ENCODE measurements around the gene USP34.
A peak's percentile ranks its signal among the peaks of the same experiment; 100 is the strongest.
"Not testable (repeated sequence)": the region's sequence is repeated elsewhere in the genome, so short reads cannot be mapped to it uniquely, and the experiment has no call there.

The USP34 gene

GRCh38 chr2:61176755-61177726, 293.8 kb downstream of the USP34 start:
- Mint-ChIP-seq H3K4me3 (peak overlapping the region; percentile 96), H3K36me3 (peaks cover 3% of the 10 kb centered on the region), H3K4me1 (peaks cover 41% of the 10 kb centered on the region), H3K9me3 (no peaks in the 10 kb centered on the region), H3K27me3 (no peaks in the 10 kb centered on the region), H3K27ac (peak overlapping the region; percentile 94)
- ATAC-seq (ENCODE audit: low read depth) (peak; percentile 88), DNase-seq (ENCODE audit: low spot score in 2 of 2) (peak; percentile 83)

DNA sequence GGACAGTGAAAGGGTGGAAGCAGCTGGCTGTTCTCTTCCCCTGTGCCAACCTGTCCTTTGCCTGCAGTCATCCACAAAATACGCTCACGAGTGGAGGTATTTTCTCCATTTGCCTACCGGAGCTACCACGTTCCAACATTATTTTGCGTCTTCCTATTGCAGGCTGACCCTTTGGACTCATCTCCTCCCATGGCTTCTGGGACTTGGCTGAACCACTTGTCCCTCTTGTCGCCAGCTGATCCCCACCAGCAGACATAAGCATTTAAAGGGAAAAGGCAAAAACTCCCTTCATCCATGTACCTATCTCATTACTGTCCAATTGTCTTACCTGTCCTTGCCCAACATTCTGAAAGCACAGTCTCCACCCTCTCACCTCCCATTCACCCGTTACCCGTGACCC, 295.9 kb downstream of the USP34 start:
- H3K9me3 Mint-ChIP-seq: no peaks in the 10 kb centered on the region
- peaks cover 29% of the 10 kb centered on the region for H3K4me1 Mint-ChIP-seq
- H3K4me3 Mint-ChIP-seq: no peak overlapping the region
- ATAC-seq (ENCODE audit: low read depth): no peak
- no peaks in the 10 kb centered on the region for H3K36me3 Mint-ChIP-seq
- no peak for DNase-seq (ENCODE audit: low spot score in 2 of 2)
- no peaks in the 10 kb centered on the region for H3K27me3 Mint-ChIP-seq
- H3K27ac Mint-ChIP-seq: no peak overlapping the region

- Mint-ChIP-seq H3K4me3 (no peak overlapping the region), H3K4me1 (peaks cover 12% of the 10 kb centered on the region), H3K36me3 (no peaks in the 10 kb centered on the region), H3K27me3 (no peaks in the 10 kb centered on the region), H3K27ac (no peak overlapping the region), H3K9me3 (no peaks in the 10 kb centered on the region)
- no peak for ATAC-seq (ENCODE audit: low read depth)
- DNase-seq (ENCODE audit: low spot score in 2 of 2): no peak
These were observed 297.8 kb downstream of the USP34 start for GRCh38 chr2:61173116-61173515.

- Mint-ChIP-seq H3K4me1 (peaks cover 10% of the 10 kb centered on the region), H3K27me3 (no peaks in the 10 kb centered on the region), H3K9me3 (no peaks in the 10 kb centered on the region), H3K4me3 (no peak overlapping the region), H3K27ac (no peak overlapping the region), H3K36me3 (no peaks in the 10 kb centered on the region)
- DNase-seq (ENCODE audit: low spot score in 2 of 2) (no peak), ATAC-seq (ENCODE audit: low read depth) (no peak)
These were observed 298.2 kb downstream of the USP34 start for GRCh38 chr2:61172671-61173070.

- no peaks in the 10 kb centered on the region for H3K9me3 Mint-ChIP-seq
These were observed 303.3 kb downstream of the USP34 start for GRCh38 chr2:61167579-61167978.

DNA sequence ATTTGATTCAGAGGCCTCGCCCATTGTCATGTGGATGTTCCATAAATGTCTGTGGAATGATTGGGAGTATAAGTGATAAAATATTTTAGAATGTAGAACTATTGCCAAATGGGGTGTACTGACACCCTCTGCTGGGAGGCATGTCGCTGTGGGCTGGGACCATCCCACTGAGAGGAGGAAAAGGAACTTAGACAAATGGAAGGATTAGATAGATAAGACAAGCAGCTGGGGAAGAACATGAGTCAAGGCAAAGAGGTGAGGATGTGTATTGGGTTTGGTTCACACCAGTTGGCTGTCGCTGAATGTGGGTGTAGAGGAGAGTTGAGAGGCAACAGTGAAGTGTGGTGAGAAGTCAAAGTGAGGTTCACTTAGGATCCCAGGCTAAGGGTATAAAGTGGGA, 304.9 kb downstream of the USP34 start:
- Mint-ChIP-seq H3K27ac (no peak overlapping the region), H3K4me3 (no peak overlapping the region), H3K36me3 (peaks cover 29% of the 10 kb centered on the region), H3K4me1 (peaks cover 5% of the 10 kb centered on the region), H3K9me3 (no peaks in the 10 kb centered on the region), H3K27me3 (no peaks in the 10 kb centered on the region)
- DNase-seq (ENCODE audit: low spot score in 2 of 2): no peak
- ATAC-seq (ENCODE audit: low read depth): no peak

More at GRCh38 chr2:61167579-61167978, 303.3 kb downstream of the USP34 start:
- H3K36me3 Mint-ChIP-seq: peaks cover 24% of the 10 kb centered on the region
- ATAC-seq (ENCODE audit: low read depth) (no peak), DNase-seq (ENCODE audit: low spot score in 2 of 2) (no peak)
- no peak overlapping the region for H3K4me3 Mint-ChIP-seq
- H3K27ac Mint-ChIP-seq: no peak overlapping the region
- H3K4me1 Mint-ChIP-seq: peaks cover 5% of the 10 kb centered on the region
- H3K27me3 Mint-ChIP-seq: no peaks in the 10 kb centered on the region

- not testable (repeated sequence) for DNase-seq (ENCODE audit: low spot score in 2 of 2); ATAC-seq (ENCODE audit: low read depth); H3K27me3 Mint-ChIP-seq; H3K27ac Mint-ChIP-seq; H3K4me1 Mint-ChIP-seq; H3K4me3 Mint-ChIP-seq; H3K9me3 Mint-ChIP-seq
- H3K36me3 Mint-ChIP-seq: peaks cover 29% of the 10 kb centered on the region
These were observed 305.8 kb downstream of the USP34 start for GRCh38 chr2:61165082-61165481.

GRCh38 chr2:61162721-61163120, 308.2 kb downstream of the USP34 start:
- no peak overlapping the region for H3K27ac Mint-ChIP-seq
- peaks cover 5% of the 10 kb centered on the region for H3K9me3 Mint-ChIP-seq
- H3K27me3 Mint-ChIP-seq: no peaks in the 10 kb centered on the region
- peaks cover 42% of the 10 kb centered on the region for H3K36me3 Mint-ChIP-seq
- DNase-seq (ENCODE audit: low spot score in 2 of 2): no peak
- peaks cover 14% of the 10 kb centered on the region for H3K4me1 Mint-ChIP-seq
- no peak for ATAC-seq (ENCODE audit: low read depth)
- H3K4me3 Mint-ChIP-seq: no peak overlapping the region

GRCh38 chr2:61161888-61162287, 309.0 kb downstream of the USP34 start, which contains the start of gene C2orf74:
TSS of gene C2orf74 (plus strand) at chr2:61162188. CDS start at chr2:61162515, 327 bp downstream.
- DNase-seq (ENCODE audit: low spot score in 2 of 2): no peak
- Mint-ChIP-seq H3K36me3 (peaks cover 44% of the 10 kb centered on the region), H3K9me3 (peaks cover 5% of the 10 kb centered on the region), H3K4me1 (peaks cover 14% of the 10 kb centered on the region), H3K27ac (no peak within 1 kb of the TSS), H3K27me3 (no peaks in the 10 kb centered on the region), H3K4me3 (no peak within 1 kb of the TSS)
- no peak for ATAC-seq (ENCODE audit: low read depth)

- H3K4me1 Mint-ChIP-seq: peaks cover 14% of the 10 kb centered on the region
- no peaks in the 10 kb centered on the region for H3K27me3 Mint-ChIP-seq
- H3K36me3 Mint-ChIP-seq: peaks cover 30% of the 10 kb centered on the region
- ATAC-seq (ENCODE audit: low read depth) (no peak), DNase-seq (ENCODE audit: low spot score in 2 of 2) (no peak)
- H3K4me3 Mint-ChIP-seq: no peak overlapping the region
- H3K9me3 Mint-ChIP-seq: peaks cover 5% of the 10 kb centered on the region
- H3K27ac Mint-ChIP-seq: peak overlapping the region; percentile 73
These were observed 312.4 kb downstream of the USP34 start for GRCh38 chr2:61158356-61158955.

- H3K27ac Mint-ChIP-seq: peak overlapping the region; percentile 73
- H3K4me3 Mint-ChIP-seq: no peak overlapping the region
- ATAC-seq (ENCODE audit: low read depth) (no peak), DNase-seq (ENCODE audit: low spot score in 2 of 2) (no peak)
- peaks cover 26% of the 10 kb centered on the region for H3K36me3 Mint-ChIP-seq
- H3K27me3 Mint-ChIP-seq: no peaks in the 10 kb centered on the region
- H3K4me1 Mint-ChIP-seq: peaks cover 11% of the 10 kb centered on the region
- H3K9me3 Mint-ChIP-seq: peaks cover 5% of the 10 kb centered on the region
These were observed 313.4 kb downstream of the USP34 start for GRCh38 chr2:61157371-61158003.

DNA sequence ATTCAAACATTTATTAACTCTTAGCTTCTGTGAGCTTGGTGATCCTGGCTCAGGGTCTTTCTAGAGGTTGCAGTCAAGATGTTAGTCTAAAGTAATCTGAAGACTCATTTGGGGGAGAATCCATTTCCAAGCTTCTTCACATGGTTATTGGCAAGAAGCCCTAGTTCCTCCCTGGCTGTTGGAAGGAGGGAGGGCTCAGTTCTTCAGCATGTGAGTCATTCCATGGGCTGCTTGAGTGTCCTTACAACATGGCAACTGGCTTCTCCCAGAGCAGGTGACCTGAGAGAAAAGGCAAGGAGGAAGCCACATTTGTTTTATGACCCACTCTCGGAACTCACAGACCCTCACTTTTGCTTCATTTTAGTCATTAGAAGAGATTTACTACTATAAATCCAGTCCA, 319.5 kb downstream of the USP34 start:
- no peaks in the 10 kb centered on the region for H3K27me3 Mint-ChIP-seq
- peaks cover 2% of the 10 kb centered on the region for H3K4me1 Mint-ChIP-seq
- no peaks in the 10 kb centered on the region for H3K9me3 Mint-ChIP-seq
- no peak overlapping the region for H3K4me3 Mint-ChIP-seq
- DNase-seq (ENCODE audit: low spot score in 2 of 2) (no peak), ATAC-seq (ENCODE audit: low read depth) (no peak)
- peaks cover 12% of the 10 kb centered on the region for H3K36me3 Mint-ChIP-seq
- H3K27ac Mint-ChIP-seq: no peak overlapping the region

GRCh38 chr2:61149074-61149473, 321.8 kb downstream of the USP34 start:
- DNase-seq (ENCODE audit: low spot score in 2 of 2) (no peak), ATAC-seq (ENCODE audit: low read depth) (no peak)
- H3K9me3 Mint-ChIP-seq: no peaks in the 10 kb centered on the region
- H3K36me3 Mint-ChIP-seq: peaks cover 10% of the 10 kb centered on the region
- no peak overlapping the region for H3K27ac Mint-ChIP-seq
- H3K27me3 Mint-ChIP-seq: no peaks in the 10 kb centered on the region
- H3K4me3 Mint-ChIP-seq: no peak overlapping the region
- H3K4me1 Mint-ChIP-seq: peaks cover 8% of the 10 kb centered on the region

DNA sequence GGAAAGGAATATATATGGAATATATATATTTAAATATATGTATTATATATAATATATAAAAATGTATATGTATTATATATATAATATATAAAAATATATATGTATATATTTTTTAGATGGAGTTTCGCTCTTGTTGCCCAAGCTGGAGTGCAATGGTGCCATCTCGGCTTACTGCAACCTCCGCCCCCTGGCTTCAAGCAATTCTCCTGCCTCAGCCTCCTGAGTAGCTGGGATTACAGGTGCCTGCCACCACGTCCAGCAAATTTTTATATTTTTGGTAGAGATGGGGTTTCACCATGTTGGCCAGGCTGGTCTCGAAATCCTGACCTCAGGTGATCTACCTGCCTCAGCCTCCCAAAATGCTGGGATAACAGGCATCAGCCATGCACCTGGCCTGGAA, 322.8 kb downstream of the USP34 start:
- DNase-seq (ENCODE audit: low spot score in 2 of 2); ATAC-seq (ENCODE audit: low read depth); H3K9me3 Mint-ChIP-seq; H3K27me3 Mint-ChIP-seq; H3K4me3 Mint-ChIP-seq; H3K4me1 Mint-ChIP-seq; H3K27ac Mint-ChIP-seq: not testable (repeated sequence)
- peaks cover 10% of the 10 kb centered on the region for H3K36me3 Mint-ChIP-seq

Measured in memory B cell (primary cell).